AG04450 (cell line): ENCODE data around the gene SUMO3. TPM values are rescaled to one million over a fixed set of nuclear protein-coding genes. Genes with fewer than 3 reads are reported as not detected.

ENCODE experiments used
- CTCF ChIA-PET: fragments of 300-600, 350-600 bp; formaldehyde crosslinking; extraction: SDS; loops from one replicate; lab custom pipeline; 2022; ENCODE audit warnings: antibody characterized with exemption, inconsistent platforms; lab: Charles Lee
- POLR2A ChIA-PET: fragments of 350-600 bp; formaldehyde crosslinking; extraction: SDS; loops from one replicate; lab custom pipeline; 2021; ENCODE audit warnings: antibody characterized with exemption, inconsistent platforms; lab: Yijun Ruan, JAX
- DNase-seq: peaks from one replicate; pipeline ENCODE4 v3.0.0-alpha.2; 2011; ENCODE audit warnings: low read depth, low spot score
- H3K27ac ChIP-seq: one replicate; pipeline ENCODE4 v1.5.1; 2012; ENCODE audit warnings: low read depth, low read length, control low read depth
- H3K27me3 ChIP-seq: one replicate; pipeline ENCODE4 v1.6.0; 2012; ENCODE audit warnings: low read length; ENCODE audit not compliant: control insufficient read depth, insufficient read depth
- H3K4me3 ChIP-seq: 2 replicates; pipeline ENCODE4 v1.5.1; 2011; ENCODE audit warnings: mild to moderate bottlenecking, low read depth, low read length, control low read depth
- H3K9me3 ChIP-seq: 2 replicates; pipeline ENCODE4 v1.5.1; 2012; ENCODE audit warnings: low read length; ENCODE audit not compliant: control insufficient read depth, insufficient read depth
- polyA plus RNA-seq: library from polyadenylated mRNA; depleted of rRNA; stranded (reverse); fragments of >200 nt; gene quantifications from 2 replicates; pipeline ENCODE4 v1.2.3, GENCODE V29; 2011
- TF ChIP-seq, protein P1 (sequence below): IDR thresholded peaks from 2 replicates; pipeline ENCODE4 v1.5.1; 2011; ENCODE audit warnings: low read depth, low read length, control low read depth, inconsistent platforms

The SUMO3 gene
- polyA plus RNA-seq, 1 experiment, result 134 TPM

DNA sequence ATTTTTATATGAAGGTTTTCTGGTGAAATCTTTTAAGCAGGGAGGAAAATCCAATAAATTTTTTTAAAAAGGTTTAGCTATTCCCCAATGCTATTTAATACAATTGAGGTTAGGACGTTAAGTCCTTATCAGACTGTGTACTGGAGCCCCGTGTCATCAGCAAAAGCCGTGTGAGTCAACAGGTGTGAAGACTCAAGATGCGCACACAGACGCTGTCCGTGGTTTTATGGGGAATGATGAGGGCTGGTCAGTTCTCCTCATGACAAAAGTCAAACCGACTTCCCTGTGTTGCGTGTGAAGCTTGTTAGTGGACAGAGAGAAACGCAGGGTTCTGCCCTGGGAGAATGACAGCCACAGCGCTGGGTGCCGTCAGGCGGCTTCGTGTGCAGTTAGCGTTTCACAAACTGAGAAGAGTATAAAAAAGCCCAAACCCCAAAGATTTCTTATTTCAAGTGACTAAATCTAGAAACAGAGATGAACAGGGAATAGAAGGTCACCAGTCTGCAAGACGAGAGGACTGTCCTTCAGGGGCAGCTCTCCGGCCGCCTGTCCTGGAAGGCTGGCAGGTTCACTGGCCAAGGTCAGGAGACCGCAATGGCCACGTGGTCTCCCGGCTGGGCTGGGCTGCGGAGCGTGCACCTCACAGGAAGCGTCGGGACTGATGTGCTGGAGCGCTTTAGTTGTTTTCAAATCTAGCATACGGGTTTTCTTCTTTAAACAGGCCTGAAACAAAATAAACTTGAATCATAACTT lies 33.2 kb upstream of the SUMO3 start:
- CTCF ChIA-PET, result no interaction called here
- POLR2A ChIA-PET, result no interaction called here

DNA sequence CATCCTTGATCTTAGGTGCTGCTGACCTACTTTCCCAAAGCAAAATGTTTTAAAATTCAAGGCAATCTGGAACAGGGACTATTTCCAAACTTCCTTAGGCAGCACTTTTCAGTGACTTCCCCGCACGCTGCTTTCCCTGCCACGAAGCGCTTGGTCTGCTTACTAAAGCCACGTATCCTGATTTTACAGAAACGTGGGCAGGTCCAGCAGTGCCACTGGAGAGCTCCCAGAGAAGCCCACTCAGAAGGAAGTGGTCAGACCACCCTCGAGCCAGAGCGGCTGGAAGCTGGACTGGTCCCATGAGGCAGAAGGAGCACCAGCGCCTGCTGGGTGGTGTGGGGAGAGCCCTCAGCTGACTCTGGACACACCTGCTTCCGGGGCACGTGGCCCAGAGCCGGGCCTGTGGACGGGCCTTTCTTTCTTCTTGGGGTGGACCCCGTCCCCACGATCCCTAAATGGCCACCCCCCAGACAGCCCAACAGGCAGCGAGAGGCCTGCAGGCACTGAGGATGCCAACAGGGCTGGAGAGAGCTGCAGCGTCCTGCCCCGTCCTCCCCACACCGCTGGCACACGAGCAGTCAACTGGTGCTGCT lies 32.4 kb upstream of the SUMO3 start:
- ChIA-PET POLR2A (no interaction called here), CTCF (no interaction called here)
- Histone ChIP-seq H3K9me3 (no peaks in the 10 kb centered on the region; the same call in 1 of the 2 replicates), H3K4me3 (no peak overlapping the region), H3K27me3 (no peaks in the 10 kb centered on the region), H3K27ac (no peak overlapping the region)
- DNase-seq, result no peak
- TF ChIP-seq, protein P1, sequence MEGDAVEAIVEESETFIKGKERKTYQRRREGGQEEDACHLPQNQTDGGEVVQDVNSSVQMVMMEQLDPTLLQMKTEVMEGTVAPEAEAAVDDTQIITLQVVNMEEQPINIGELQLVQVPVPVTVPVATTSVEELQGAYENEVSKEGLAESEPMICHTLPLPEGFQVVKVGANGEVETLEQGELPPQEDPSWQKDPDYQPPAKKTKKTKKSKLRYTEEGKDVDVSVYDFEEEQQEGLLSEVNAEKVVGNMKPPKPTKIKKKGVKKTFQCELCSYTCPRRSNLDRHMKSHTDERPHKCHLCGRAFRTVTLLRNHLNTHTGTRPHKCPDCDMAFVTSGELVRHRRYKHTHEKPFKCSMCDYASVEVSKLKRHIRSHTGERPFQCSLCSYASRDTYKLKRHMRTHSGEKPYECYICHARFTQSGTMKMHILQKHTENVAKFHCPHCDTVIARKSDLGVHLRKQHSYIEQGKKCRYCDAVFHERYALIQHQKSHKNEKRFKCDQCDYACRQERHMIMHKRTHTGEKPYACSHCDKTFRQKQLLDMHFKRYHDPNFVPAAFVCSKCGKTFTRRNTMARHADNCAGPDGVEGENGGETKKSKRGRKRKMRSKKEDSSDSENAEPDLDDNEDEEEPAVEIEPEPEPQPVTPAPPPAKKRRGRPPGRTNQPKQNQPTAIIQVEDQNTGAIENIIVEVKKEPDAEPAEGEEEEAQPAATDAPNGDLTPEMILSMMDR, result no peak

More for the DNA sequence above, 33.2 kb upstream of the SUMO3 start:
- no peak overlapping the region for H3K4me3 ChIP-seq
- no peak for DNase-seq
- H3K27me3 ChIP-seq, result no peaks in the 10 kb centered on the region
- TF ChIP-seq, protein P1, result no peak
- H3K27ac ChIP-seq, result peak overlapping the region; percentile 11
- no peaks in the 10 kb centered on the region; the same call in 1 of the 2 replicates for H3K9me3 ChIP-seq

DNA sequence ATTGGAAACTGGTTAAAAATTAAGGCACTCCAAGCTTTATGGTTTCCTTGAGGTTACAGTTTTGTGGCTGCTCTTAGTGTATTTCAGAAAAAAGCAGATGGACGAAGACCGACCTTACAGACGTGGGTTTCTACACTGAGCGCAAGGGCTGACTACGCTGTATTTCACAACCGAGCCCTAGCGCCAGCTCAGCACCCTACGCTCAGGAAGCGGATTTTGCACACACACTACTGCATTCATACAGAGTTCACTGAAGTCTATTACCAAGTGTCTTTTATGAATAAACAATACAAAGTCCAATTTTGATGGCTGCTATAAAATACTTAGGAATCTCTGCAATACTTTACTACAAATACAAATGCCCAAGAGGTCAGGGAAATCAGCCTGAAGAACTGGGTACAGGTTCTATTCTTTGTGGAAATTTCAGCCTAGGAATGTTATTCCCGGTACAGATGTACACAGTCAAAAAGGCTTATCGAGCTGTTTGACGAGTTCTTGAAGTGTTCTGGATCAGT lies 31.8 kb upstream of the SUMO3 start:
- CTCF ChIA-PET, result no interaction called here
- no peaks in the 10 kb centered on the region; the same call in 1 of the 2 replicates for H3K9me3 ChIP-seq
- TF ChIP-seq, protein P1, result no peak
- H3K4me3 ChIP-seq, result no peak overlapping the region
- H3K27me3 ChIP-seq, result no peaks in the 10 kb centered on the region
- POLR2A ChIA-PET, result no interaction called here
- DNase-seq, result no peak
- no peak overlapping the region for H3K27ac ChIP-seq

DNA sequence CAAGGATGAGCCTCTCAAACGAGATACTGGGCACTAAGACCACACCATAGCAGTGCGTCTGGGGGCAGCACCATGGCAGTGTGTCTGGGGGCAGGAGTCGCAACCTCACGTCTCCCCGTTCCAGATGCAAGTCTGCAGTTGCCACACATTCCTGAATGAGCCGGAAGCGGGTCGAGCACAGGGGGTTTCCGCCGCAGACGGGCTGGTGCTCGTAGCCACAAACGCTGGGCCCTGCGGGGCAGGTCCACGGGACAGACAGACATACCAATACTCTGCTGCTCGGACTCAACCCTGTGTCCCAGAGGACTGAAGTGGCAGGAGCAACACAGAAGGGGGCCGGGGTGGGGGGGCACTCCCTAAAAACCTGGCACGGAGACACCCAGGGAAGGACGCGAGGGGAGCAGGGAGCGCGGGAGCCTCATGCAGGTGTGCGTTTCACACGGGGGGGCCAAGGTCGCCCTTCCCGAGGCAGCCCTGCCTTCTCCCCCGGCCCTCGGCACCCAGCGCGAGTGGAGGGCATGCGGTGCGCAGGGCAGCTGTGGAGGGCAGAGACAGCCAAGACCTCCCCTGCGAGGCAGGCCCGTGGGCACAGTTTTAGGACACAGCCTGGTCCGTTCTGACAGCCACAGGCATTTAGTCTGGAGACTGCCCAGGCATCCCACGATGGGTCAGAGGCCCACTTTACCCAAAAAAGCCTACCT lies 31.1 kb upstream of the SUMO3 start:
- H3K4me3 ChIP-seq, result no peak overlapping the region
- POLR2A ChIA-PET, result no interaction called here
- peaks cover 4% of the 10 kb centered on the region for H3K27me3 ChIP-seq
- CTCF ChIA-PET, result no interaction called here
- DNase-seq, result no peak
- no peaks in the 10 kb centered on the region; the same call in 1 of the 2 replicates for H3K9me3 ChIP-seq
- TF ChIP-seq, protein P1, result no peak
- no peak overlapping the region for H3K27ac ChIP-seq
